Measurements from ENCODE around the gene UGT1A10.
A peak's percentile ranks its signal among the peaks of the same experiment; 100 is the strongest.

UGT1A10 gene

GRCh38 chr2:233656443-233656842 lies 20.2 kb downstream of the UGT1A10 start:
- peak in 1 of 2 experiments; percentile 5 for DNase-seq

GRCh38 chr2:233658610-233659009 lies 22.4 kb downstream of the UGT1A10 start:
- DNase-seq: no peak

- DNase-seq: no peak
Observed at GRCh38 chr2:233663911-233664310, 27.7 kb downstream of the UGT1A10 start.

- no peak for DNase-seq
Observed at GRCh38 chr2:233668605-233669260, 32.5 kb downstream of the UGT1A10 start.

GRCh38 chr2:233671290-233672161 lies 35.3 kb downstream of the UGT1A10 start, which contains the start of gene UGT1A9:
Gene UGT1A9 (plus strand): TSS chr2:233671898. CDS start chr2:233671935, 37 bp downstream.
- no peak for DNase-seq

- DNase-seq: no peak
Observed at GRCh38 chr2:233672886-233673285, 36.6 kb downstream of the UGT1A10 start.

GRCh38 chr2:233673896-233674295 lies 37.6 kb downstream of the UGT1A10 start:
- no peak for DNase-seq

- no peak for DNase-seq
Observed at GRCh38 chr2:233674314-233674713, 38.1 kb downstream of the UGT1A10 start.

- DNase-seq: no peak
Observed at GRCh38 chr2:233674995-233675394, 38.7 kb downstream of the UGT1A10 start.

GRCh38 chr2:233676046-233676445 lies 39.8 kb downstream of the UGT1A10 start:
- DNase-seq: no peak

GRCh38 chr2:233679196-233679595 lies 42.9 kb downstream of the UGT1A10 start:
- DNase-seq: no peak

GRCh38 chr2:233680361-233681045 lies 44.3 kb downstream of the UGT1A10 start:
- DNase-seq: no peak

- no peak for DNase-seq
Observed at GRCh38 chr2:233681521-233682099, 45.4 kb downstream of the UGT1A10 start, which contains the start of gene UGT1A7. Gene UGT1A7 (plus strand): TSS chr2:233681901. CDS start chr2:233681938, 37 bp downstream.

- no peak for DNase-seq
Observed at GRCh38 chr2:233684640-233685039, 48.4 kb downstream of the UGT1A10 start.

GRCh38 chr2:233686928-233687327 lies 50.7 kb downstream of the UGT1A10 start:
- no peak for DNase-seq

- DNase-seq: no peak
Observed at GRCh38 chr2:233688341-233688740, 52.1 kb downstream of the UGT1A10 start.

GRCh38 chr2:233689031-233689430 lies 52.8 kb downstream of the UGT1A10 start:
- no peak for DNase-seq

GRCh38 chr2:233689501-233689900 lies 53.3 kb downstream of the UGT1A10 start:
- no peak for DNase-seq

- no peak for DNase-seq
Observed at GRCh38 chr2:233690444-233690843, 54.2 kb downstream of the UGT1A10 start.

- no peak for DNase-seq
Observed at GRCh38 chr2:233691443-233692433, 55.5 kb downstream of the UGT1A10 start.

- no peak for DNase-seq
Observed at GRCh38 chr2:233692648-233693047, 56.4 kb downstream of the UGT1A10 start, which contains the start of gene UGT1A6. Gene UGT1A6 (plus strand): TSS chr2:233692890. CDS start chr2:233693005, 115 bp downstream.

- DNase-seq: no peak
Observed at GRCh38 chr2:233693963-233694362, 57.7 kb downstream of the UGT1A10 start.

Measured in activated CD4-positive, alpha-beta T cell treated with anti-CD3 and anti-CD28 coated beads, Interleukin-2, amount 50 U/mL, for 48 hours (primary cell).